Endothelial cell of umbilical vein (primary cell): ENCODE data around the gene QPCT. TPM values are rescaled to one million over a fixed set of nuclear protein-coding genes. Genes with fewer than 3 reads are reported as not detected.
A peak's percentile ranks its signal among the peaks of the same experiment; 100 is the strongest.

ENCODE experiments used
- BruUV-seq: library from RNA; stranded (reverse); fragments of 400-500 nt; replicated peaks from 2 replicates; lab custom pipeline; 2021; lab: Mats Ljungman, UMichigan
- CTCF ChIA-PET: fragments of 300-600, 350-600 bp; sonication (Branson Sonifier 250); formaldehyde crosslinking; loops from one replicate; lab custom pipeline; 2021; ENCODE audit warnings: antibody characterized with exemption, inconsistent platforms; lab: Charles Lee
- POLR2A ChIA-PET: fragments of 300-600, 350-600 bp; sonication (Branson Sonifier 250); formaldehyde crosslinking; loops from one replicate; lab custom pipeline; 2021; ENCODE audit warnings: antibody characterized with exemption, inconsistent platforms; lab: Charles Lee
- DNase-seq: peaks from one replicate; pipeline ENCODE4 v3.0.0-alpha.2; 2011; ENCODE audit warnings: low read depth, low spot score
- FAIRE-seq: peaks from 2 replicates; lab custom pipeline; 2011; peaks lifted over from hg19 to GRCh38; lab: Jason Lieb, UNC
- H2AFZ ChIP-seq: 2 replicates; pipeline ENCODE4 v1.6.0; 2012; ENCODE audit warnings: low read depth, low read length, control low read depth, inconsistent platforms
- H3K27ac ChIP-seq: 2 replicates; pipeline ENCODE4 v1.5.1; 2011; ENCODE audit warnings: low read depth, mild to moderate bottlenecking, control low read depth, low read length, moderate library complexity; ENCODE audit not compliant: insufficient read depth
- H3K27me3 ChIP-seq, 2 experiments: 2 replicates each; pipeline versions ENCODE4 v1.6.0 to v1.6.1; 2011; ENCODE audit warnings: low read length in 2 of 2, mixed read lengths in 1 of 2; ENCODE audit not compliant: control insufficient read depth in 2 of 2, insufficient read depth in 2 of 2
- H3K36me3 ChIP-seq, 2 experiments: 2 replicates in 1 of 2; 3 replicates in 1 of 2; pipeline ENCODE4 v1.5.1; 2011; ENCODE audit warnings: low read length in 2 of 2, mild to moderate bottlenecking in 1 of 2, moderate library complexity in 1 of 2; ENCODE audit not compliant: control insufficient read depth in 2 of 2, insufficient read depth in 2 of 2; ENCODE audit errors: extremely low read depth in 1 of 2
- H3K4me1 ChIP-seq: 3 replicates; pipeline ENCODE4 v1.5.1; 2011; ENCODE audit warnings: mild to moderate bottlenecking, low read length; ENCODE audit not compliant: control insufficient read depth, insufficient read depth; ENCODE audit errors: extremely low read depth
- H3K4me2 ChIP-seq: 2 replicates; pipeline ENCODE4 v1.6.1; 2011; ENCODE audit warnings: low read length, control low read depth, mixed read lengths; ENCODE audit not compliant: insufficient read depth
- H3K4me3 ChIP-seq, 3 experiments: fragments of 200-600 bp in 1 of 3; sonication (generic), shearing (Covaris generic) in 1 of 3; replicated peaks in 1 of 3; 2 replicates each; pipeline ENCODE4 v1.5.1; 2011 to 2016; ENCODE audit warnings: control low read depth in 3 of 3, low read length in 3 of 3, mild to moderate bottlenecking in 2 of 3, inconsistent platforms in 1 of 3, low read depth in 1 of 3, moderate library complexity in 1 of 3; ENCODE audit not compliant: insufficient read depth in 1 of 3
- H3K79me2 ChIP-seq: 2 replicates; pipeline ENCODE4 v1.6.0; 2012; ENCODE audit warnings: low read length, inconsistent platforms; ENCODE audit not compliant: control insufficient read depth, insufficient read depth
- H3K9ac ChIP-seq: replicated peaks from 2 replicates; pipeline ENCODE3; 2011; ENCODE audit warnings: low read length, control low read depth; ENCODE audit not compliant: insufficient read depth; ENCODE audit errors: extremely low read depth
- H3K9me1 ChIP-seq: replicated peaks from 3 replicates; pipeline ENCODE4 v1.6.0; 2011; ENCODE audit warnings: mild to moderate bottlenecking, low read length; ENCODE audit not compliant: control insufficient read depth, insufficient read depth; ENCODE audit errors: extremely low read depth
- H3K9me3 ChIP-seq: replicated peaks from 2 replicates; pipeline ENCODE4 v1.5.1; 2012; ENCODE audit warnings: low read length, inconsistent platforms; ENCODE audit not compliant: control insufficient read depth, insufficient read depth
- H4K20me1 ChIP-seq: replicated peaks from 2 replicates; pipeline ENCODE3; 2011; ENCODE audit warnings: mild to moderate bottlenecking, low read length; ENCODE audit not compliant: control insufficient read depth, insufficient read depth; ENCODE audit errors: extremely low read depth
- CTCF ChIP-seq, 2 donors: IDR thresholded peaks; 1 replicate in 1 of 2; 2 replicates in 1 of 2; pipeline ENCODE4 v1.5.1; 2011; ENCODE audit warnings: low read length in 2 of 2, mild to moderate bottlenecking in 2 of 2, moderate library complexity in 2 of 2, control low read depth in 1 of 2, inconsistent platforms in 1 of 2, low read depth in 1 of 2; ENCODE audit not compliant: insufficient read depth in 1 of 2; ENCODE audit errors: extremely low read depth in 1 of 2
- EZH2 ChIP-seq: IDR thresholded peaks from 2 replicates; pipeline ENCODE4 v1.6.1; 2012; ENCODE audit warnings: borderline replicate concordance, low read depth, mild to moderate bottlenecking, moderate library complexity, low read length, inconsistent platforms; ENCODE audit not compliant: severe bottlenecking
- FOS ChIP-seq: IDR thresholded peaks from 2 replicates; pipeline ENCODE4 v1.6.1; 2011; ENCODE audit warnings: mild to moderate bottlenecking, low read length, moderate library complexity, borderline replicate concordance; ENCODE audit not compliant: insufficient read depth
- GATA2 ChIP-seq: IDR thresholded peaks from 2 replicates; pipeline ENCODE4 v1.7.0; 2011; ENCODE audit warnings: low read depth, mild to moderate bottlenecking, moderate library complexity, mixed read lengths, low read length; ENCODE audit not compliant: insufficient read length, insufficient read depth
- JUN ChIP-seq: IDR thresholded peaks from 2 replicates; pipeline ENCODE4 v1.6.1; 2011; ENCODE audit warnings: borderline replicate concordance, low read depth; ENCODE audit not compliant: insufficient read length, insufficient read depth
- MAX ChIP-seq: IDR thresholded peaks from 2 replicates; pipeline ENCODE4 v1.6.1; 2011; ENCODE audit not compliant: insufficient read depth, insufficient read length
- MYC ChIP-seq: IDR thresholded peaks from one replicate; pipeline ENCODE4 v1.6.1; 2011; ENCODE audit warnings: mild to moderate bottlenecking, low read depth, low read length
- POLR2A ChIP-seq: IDR thresholded peaks from 2 replicates; pipeline ENCODE4 v1.6.1; 2012; ENCODE audit warnings: low read depth, mild to moderate bottlenecking, control low read depth, low read length
- POLR2AphosphoS5 ChIP-seq: IDR thresholded peaks from 2 replicates; pipeline ENCODE4 v1.6.1; 2012; ENCODE audit warnings: low read depth, mild to moderate bottlenecking, control low read depth, low read length, moderate library complexity; ENCODE audit not compliant: insufficient read depth
- dilution Hi-C: fragments of 300-500 bp; cut with MboI; formaldehyde crosslinking; loops from one replicate; pipeline ENCODE4 v1.15.0; 2019; ENCODE audit warnings: low sequenced_read_pairs; ENCODE audit not compliant: extremely low pct_ligation_motif_present
- intact Hi-C: fragments of 100-400 bp; cut with micrococcal nuclease; formaldehyde crosslinking; loops from one replicate; pipeline ENCODE4 v1.10.0; 2022
- polyA plus RNA-seq, 4 experiments: library from polyadenylated mRNA; depleted of rRNA in 3 of 4; stranded (reverse) in 3 of 4; unstranded in 1 of 4; fragments of >200 nt; gene quantifications; 2 replicates each; pipeline versions ENCODE4 v1.2.1 to v1.2.3, GENCODE V29; 2011 to 2012; ENCODE audit warnings: missing spikeins in 1 of 4
- total RNA-seq: library from RNA; stranded (reverse); gene quantifications from 2 replicates; pipeline ENCODE4 v1.2.3, GENCODE V29; 2021

QPCT gene
- total and polyA plus RNA-seq, 2 donors (not counting 3 experiments of a cell fraction or from before 2014, with no cell fraction given) = 12.8 to 17.2 TPM

GRCh38 chr2:37325625-37326071 lies 18.8 kb upstream of the QPCT start:
- Histone ChIP-seq H4K20me1 (peaks cover 2% of the 10 kb centered on the region), H3K4me1 (peaks cover 27% of the 10 kb centered on the region), H3K79me2 (peaks cover 36% of the 10 kb centered on the region), H3K9me1 (no peaks in the 10 kb centered on the region), H3K9me3 (no peaks in the 10 kb centered on the region), H2AFZ (peak overlapping the region; percentile 36), H3K4me3 (peak overlapping the region in 2 of 3 experiments; percentile 29 to 99), H3K4me2 (peak overlapping the region; percentile 54), H3K9ac (no peak overlapping the region), H3K36me3 (no peaks in the 10 kb centered on the region), H3K27me3 (no peaks in the 10 kb centered on the region), H3K27ac (no peak overlapping the region)
- DNase-seq = no peak
- FAIRE-seq = no peak
- dilution Hi-C loops = no loop called here
- ChIA-PET POLR2A (interaction anchor here (0.9 to 1.3 kb wide), 2 partner anchors 18 to 43 kb away, joined by 3 read pairs; no protein-coding TSS in a partner anchor), CTCF (interaction anchor here (0.9 to 1.6 kb wide), 5 partner anchors 11 to 949 kb away, joined by 3 to 5 read pairs (median 3); no protein-coding TSS in a partner anchor)
- no peak for TF ChIP-seq EZH2
- no peak for TF ChIP-seq POLR2A
- TF ChIP-seq POLR2AphosphoS5 = no peak
- no peak for TF ChIP-seq CTCF (IDR thresholded peaks at IDR 0.05; ENCODE audit: extremely low read depth in 1 of 2, insufficient read depth in 1 of 2, low read depth in 1 of 2, low read length in 2 of 2)
- no peak for TF ChIP-seq MAX
- no peak for TF ChIP-seq JUN
- no peak for TF ChIP-seq FOS
- no peak for TF ChIP-seq MYC
- TF ChIP-seq GATA2 = no peak
- intact Hi-C loops = loop anchor here (2.0 to 10.0 kb wide), 2 partner anchors 65 to 329 kb away; no protein-coding TSS in a partner anchor
- BruUV-seq = no TSS peak
